ENCODE measurements around the gene PANK4. TPM values are rescaled to one million over a fixed set of nuclear protein-coding genes. Genes with fewer than 3 reads are reported as not detected.

PANK4 gene
- total RNA-seq, 6 experiments from 2014 or later = 20.6 to 26.4 (median 24.0) TPM

DNA sequence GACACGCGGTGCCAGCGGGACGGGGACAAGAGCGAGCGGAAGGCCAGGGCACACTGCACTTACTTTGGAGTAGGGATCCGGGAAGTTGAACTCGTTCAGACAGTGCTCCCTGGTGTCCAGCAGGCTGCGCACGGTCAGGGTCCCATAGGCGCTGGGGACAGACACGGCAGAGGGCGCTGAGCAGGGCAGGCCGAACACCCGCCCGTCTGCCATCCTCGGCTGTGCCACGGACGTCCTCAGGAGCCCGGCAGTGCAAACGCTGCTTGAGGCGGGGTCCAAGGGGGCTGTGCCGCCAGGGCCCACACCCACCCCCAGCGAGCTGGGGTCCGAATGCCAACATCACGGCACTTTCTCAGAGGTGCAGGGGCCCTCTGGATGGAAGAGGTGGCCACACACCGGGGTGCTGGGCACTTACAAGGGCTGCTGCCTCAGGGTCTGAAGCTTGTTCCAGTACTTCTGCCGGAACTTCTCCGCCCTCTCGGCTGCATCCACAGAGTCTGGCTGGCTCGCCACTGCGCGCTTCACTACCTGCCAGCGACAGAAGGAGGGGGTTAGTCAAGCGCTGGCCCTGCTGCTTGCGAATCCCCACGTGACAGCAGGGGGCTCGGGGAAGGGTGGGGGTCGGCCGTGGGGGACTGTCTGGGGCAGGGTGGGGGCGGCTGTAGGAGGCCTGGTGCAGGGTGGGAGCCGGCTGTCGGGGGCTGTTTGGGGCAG is 12.3 kb downstream of the PANK4 start:
- TF ChIP-seq, protein P1, sequence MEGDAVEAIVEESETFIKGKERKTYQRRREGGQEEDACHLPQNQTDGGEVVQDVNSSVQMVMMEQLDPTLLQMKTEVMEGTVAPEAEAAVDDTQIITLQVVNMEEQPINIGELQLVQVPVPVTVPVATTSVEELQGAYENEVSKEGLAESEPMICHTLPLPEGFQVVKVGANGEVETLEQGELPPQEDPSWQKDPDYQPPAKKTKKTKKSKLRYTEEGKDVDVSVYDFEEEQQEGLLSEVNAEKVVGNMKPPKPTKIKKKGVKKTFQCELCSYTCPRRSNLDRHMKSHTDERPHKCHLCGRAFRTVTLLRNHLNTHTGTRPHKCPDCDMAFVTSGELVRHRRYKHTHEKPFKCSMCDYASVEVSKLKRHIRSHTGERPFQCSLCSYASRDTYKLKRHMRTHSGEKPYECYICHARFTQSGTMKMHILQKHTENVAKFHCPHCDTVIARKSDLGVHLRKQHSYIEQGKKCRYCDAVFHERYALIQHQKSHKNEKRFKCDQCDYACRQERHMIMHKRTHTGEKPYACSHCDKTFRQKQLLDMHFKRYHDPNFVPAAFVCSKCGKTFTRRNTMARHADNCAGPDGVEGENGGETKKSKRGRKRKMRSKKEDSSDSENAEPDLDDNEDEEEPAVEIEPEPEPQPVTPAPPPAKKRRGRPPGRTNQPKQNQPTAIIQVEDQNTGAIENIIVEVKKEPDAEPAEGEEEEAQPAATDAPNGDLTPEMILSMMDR (IDR thresholded peaks at IDR 0.05) = no peak
- no peaks in the 10 kb centered on the region; the same call in 1 of the 2 replicates for H3K27me3 Mint-ChIP-seq (ENCODE audit: insufficient read depth)
- no peak for DNase-seq
- H3K36me3 Mint-ChIP-seq (ENCODE audit: low read depth) = no peaks in the 10 kb centered on the region
- H3K4me3 Mint-ChIP-seq = no peak overlapping the region
- H3K9me3 Mint-ChIP-seq = no peaks in the 10 kb centered on the region
- no peak overlapping the region for H3K27ac Mint-ChIP-seq
- H3K4me1 Mint-ChIP-seq (ENCODE audit: low read depth) = no peaks in the 10 kb centered on the region

DNA sequence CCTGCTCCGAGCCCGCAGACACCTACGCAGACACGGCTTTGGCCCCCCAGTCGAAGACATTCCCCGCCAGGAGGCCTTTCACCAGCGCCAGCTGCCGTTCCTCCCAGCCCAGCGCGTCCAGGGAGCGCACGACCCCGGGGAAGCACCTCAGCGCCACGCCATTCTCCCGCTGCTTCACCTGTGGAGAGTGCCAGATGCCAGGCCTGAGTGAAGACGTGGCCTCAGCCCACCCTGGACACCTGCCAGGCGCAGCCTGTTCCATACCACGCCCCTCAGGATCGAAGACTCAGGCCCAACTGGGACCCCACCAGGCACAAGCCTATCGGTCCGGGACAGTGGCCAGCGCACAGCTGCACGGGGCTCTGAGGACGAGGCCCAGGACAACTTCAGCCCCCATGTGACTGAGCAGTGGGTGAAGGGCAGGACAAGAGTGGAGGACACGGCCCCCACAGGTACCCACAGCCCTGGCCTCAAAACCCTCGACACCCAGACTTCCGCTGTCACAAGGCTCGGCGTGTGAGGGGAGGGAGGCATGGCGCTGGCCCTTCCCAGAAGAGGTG is 13.5 kb downstream of the PANK4 start:
- no peak overlapping the region for H3K27ac Mint-ChIP-seq
- peaks cover 5% of the 10 kb centered on the region; the same call in 1 of the 2 replicates for H3K36me3 Mint-ChIP-seq (ENCODE audit: low read depth)
- no peaks in the 10 kb centered on the region for H3K4me1 Mint-ChIP-seq (ENCODE audit: low read depth)
- TF ChIP-seq, protein P1 (IDR thresholded peaks at IDR 0.05) = no peak
- no peak for DNase-seq
- peaks cover 2% of the 10 kb centered on the region; the same call in 1 of the 2 replicates for H3K27me3 Mint-ChIP-seq (ENCODE audit: insufficient read depth)
- no peaks in the 10 kb centered on the region for H3K9me3 Mint-ChIP-seq
- no peak overlapping the region for H3K4me3 Mint-ChIP-seq

- TF ChIP-seq, protein P1 (IDR thresholded peaks at IDR 0.05) = no peak
- no peak for DNase-seq
- H3K9me3 Mint-ChIP-seq = no peaks in the 10 kb centered on the region
- no peak overlapping the region for H3K4me3 Mint-ChIP-seq
- peaks cover 5% of the 10 kb centered on the region; the same call in 1 of the 2 replicates for H3K36me3 Mint-ChIP-seq (ENCODE audit: low read depth)
- H3K27ac Mint-ChIP-seq = no peak overlapping the region
- no peaks in the 10 kb centered on the region for H3K4me1 Mint-ChIP-seq (ENCODE audit: low read depth)
- H3K27me3 Mint-ChIP-seq (ENCODE audit: insufficient read depth) = peaks cover 2% of the 10 kb centered on the region; the same call in 1 of the 2 replicates
Observed at GRCh38 chr1:2510366-2511155, 15.8 kb downstream of the PANK4 start.

- no peak for DNase-seq
- Mint-ChIP-seq H3K9me3 (no peaks in the 10 kb centered on the region), H3K27ac (no peak overlapping the region), H3K4me3 (no peak overlapping the region), H3K4me1 (ENCODE audit: low read depth) (no peaks in the 10 kb centered on the region), H3K27me3 (ENCODE audit: insufficient read depth) (peaks cover 4% of the 10 kb centered on the region), H3K36me3 (ENCODE audit: low read depth) (peaks cover 5% of the 10 kb centered on the region; the same call in 1 of the 2 replicates)
- TF ChIP-seq, protein P1 (IDR thresholded peaks at IDR 0.05) = no peak
Observed at GRCh38 chr1:2509589-2509988, 16.8 kb downstream of the PANK4 start.

DNA sequence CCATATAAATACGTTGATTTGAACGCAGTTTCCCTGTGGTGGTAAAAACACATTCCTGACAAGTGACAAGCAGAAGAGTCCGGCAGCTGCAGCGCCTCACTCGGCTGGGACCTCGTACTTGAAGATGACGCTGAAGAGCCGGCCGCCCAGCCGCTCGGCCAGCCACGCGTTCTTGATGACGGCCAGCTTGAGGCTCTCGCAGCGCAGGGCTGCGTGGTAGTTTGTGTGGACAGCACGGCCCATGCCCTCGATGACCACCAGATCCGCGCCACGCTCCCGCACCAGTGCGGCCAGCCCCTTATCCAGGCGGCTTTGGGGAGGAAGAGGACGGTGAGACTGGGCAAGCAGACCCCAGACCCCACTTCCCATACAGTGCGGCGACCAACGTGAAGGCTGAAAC is 17.6 kb downstream of the PANK4 start:
- Mint-ChIP-seq H3K27me3 (ENCODE audit: insufficient read depth) (peaks cover 7% of the 10 kb centered on the region), H3K4me3 (no peak overlapping the region), H3K9me3 (no peaks in the 10 kb centered on the region), H3K27ac (no peak overlapping the region), H3K4me1 (ENCODE audit: low read depth) (no peaks in the 10 kb centered on the region), H3K36me3 (ENCODE audit: low read depth) (peaks cover 5% of the 10 kb centered on the region; the same call in 1 of the 2 replicates)
- TF ChIP-seq, protein P1 (IDR thresholded peaks at IDR 0.05) = no peak
- DNase-seq = no peak

Data from HFFc6 (cell line).